ENCODE data around the gene RORC. TPM values are rescaled to one million over a fixed set of nuclear protein-coding genes. Genes with fewer than 3 reads are reported as not detected.

RORC gene
- total and polyA plus RNA-seq, 2 of the 8 experiments (the other 6 are each of a cell fraction or from before 2014, with no cell fraction given), result 0.44 to 0.54 TPM

GRCh38 chr1:151760597-151761385 lies 70.8 kb downstream of the RORC start:
- Histone ChIP-seq H3K56ac (replicated peaks; ENCODE audit: insufficient read length, low read depth, low read length) (no peak overlapping the region), H2BK120ac (replicated peaks; ENCODE audit: low read depth, low read length) (no peak overlapping the region), H3K23ac (ENCODE audit: insufficient read length) (no peak overlapping the region), H3K4me3 (ENCODE audit: extremely low read depth in 1 of 4, insufficient read depth in 2 of 4, low read depth in 3 of 4, low read length in 4 of 4) (no peak overlapping the region), H4K8ac (ENCODE audit: extremely low read depth, insufficient read depth, low read length) (no peak overlapping the region), H3K27ac (ENCODE audit: low read depth, low read length) (no peak overlapping the region), H4K91ac (replicated peaks; ENCODE audit: insufficient read length, low read length) (no peak overlapping the region), H3K36me3 (ENCODE audit: control insufficient read depth in 2 of 4, insufficient read depth in 4 of 4, low read length in 3 of 4) (peaks cover 9 to 33% (median 25%) of the 10 kb centered on the region in 4 experiments), H3K79me1 (ENCODE audit: low read depth, low read length) (no peaks in the 10 kb centered on the region), H2BK5ac (ENCODE audit: low read depth, low read length) (no peak overlapping the region), H2BK20ac (ENCODE audit: low read length) (no peak overlapping the region), H3K18ac (ENCODE audit: extremely low read depth, low read length) (no peak overlapping the region), H3K4ac (replicated peaks; ENCODE audit: insufficient read length, low read depth, low read length) (no peak overlapping the region), H3K9me3 (ENCODE audit: insufficient read depth in 2 of 2, low read depth in 1 of 2, low read length in 1 of 2) (no peaks in the 10 kb centered on the region), H3K4me1 (replicated peaks in 1 of 4; ENCODE audit: control insufficient read depth in 3 of 4, insufficient read depth in 4 of 4, low read length in 3 of 4) (0 out of 7 replicates have a peak, but pooled peaks cover 0 to 1% (median 0%) of the 10 kb centered on the region in 4 experiments), H2AFZ (ENCODE audit: low read length) (no peak overlapping the region), H3K27me3 (replicated peaks in 1 of 4; ENCODE audit: control insufficient read depth in 3 of 4, extremely low read depth in 1 of 4, insufficient read depth in 3 of 4, low read length in 3 of 4) (no peaks in the 10 kb centered on the region), H3K79me2 (ENCODE audit: control insufficient read depth in 1 of 2, insufficient read depth in 2 of 2, low read length in 2 of 2) (peaks cover 0 to 3% of the 10 kb centered on the region in 2 experiments; a peak in 1 of 4 replicates), H2BK12ac (ENCODE audit: low read depth, low read length) (no peak overlapping the region), H2AK5ac (ENCODE audit: low read depth, low read length) (no peak overlapping the region), H4K5ac (ENCODE audit: insufficient read length, low read depth, low read length) (no peak overlapping the region), H2BK15ac (ENCODE audit: low read length) (no peak overlapping the region), H3K9ac (replicated peaks in 1 of 4; ENCODE audit: extremely low read depth in 1 of 4, low read depth in 3 of 4, low read length in 3 of 4) (no peak overlapping the region), H3K4me2 (ENCODE audit: insufficient read depth in 1 of 2, low read depth in 2 of 2, low read length in 2 of 2) (no peak overlapping the region), H4K20me1 (replicated peaks in 1 of 2; ENCODE audit: control insufficient read depth in 1 of 2, insufficient read depth in 2 of 2, low read length in 2 of 2) (no peaks in the 10 kb centered on the region), H3K14ac (ENCODE audit: insufficient read length) (no peak overlapping the region), H3K23me2 (ENCODE audit: low read depth, low read length) (peaks cover 4% of the 10 kb centered on the region; the same call in 1 of the 2 replicates)
- CTCF ChIA-PET (ENCODE audit: partially characterized antibody), result interaction anchor here (0.6 to 1.4 kb wide), 3 partner anchors 26 to 226 kb away, joined by 3 to 4 read pairs (median 3); no protein-coding TSS in a partner anchor
- FAIRE-seq (no peak), DNase-seq (ENCODE audit: low read depth in 1 of 2, low spot score in 2 of 2) (no peak)
- TF ChIP-seq KDM4A (IDR thresholded peaks at IDR 0.05; ENCODE audit: low read depth, low read length, severe bottlenecking) (no peak), TAF1 (IDR thresholded peaks at IDR 0.05; ENCODE audit: low read depth, low read length) (no peak), SRF (IDR thresholded peaks at IDR 0.05; ENCODE audit: low read depth, low read length) (no peak), RBBP5 (IDR thresholded peaks at IDR 0.05; ENCODE audit: borderline replicate concordance, low read depth, low read length) (no peak)
- POLR2A ChIA-PET (ENCODE audit: partially characterized antibody), result interaction anchor here (0.8 kb wide), 1 partner anchor 29 kb away, joined by 3 read pairs; the partner anchor contains the start of gene TDRKH
- 100% methylated on average over 4 of the region's 7 CpGs; no CpG with 5 or more reads in 1 of the 2 experiments for WGBS, 2 experiments (ENCODE audit: extremely low coverage in 1 of 2, insufficient coverage in 1 of 2, insufficient read length in 1 of 2, insufficient replicate concordance in 2 of 2, low coverage in 1 of 2, low lambda C conversion rate in 2 of 2, missing lambda C conversion rate in 1 of 2)

All from H1 (cell line).